ENCODE measurements around the gene BIVM.

GRCh38 chr13:102777736-102778135, 21.2 kb upstream of the BIVM start:
- no peak for TF ChIP-seq EGR1 (IDR thresholded peaks at IDR 0.05)
- TF ChIP-seq TAF1 (IDR thresholded peaks at IDR 0.05; ENCODE audit: low read depth), result no peak
- TF ChIP-seq TEAD4 (IDR thresholded peaks at IDR 0.05), result no peak
- no peak for TF ChIP-seq EP300 (IDR thresholded peaks at IDR 0.05; ENCODE audit: borderline replicate concordance)
